Endodermal cell (in vitro differentiated cells): ENCODE data around the gene BST1. TPM values are rescaled to one million over a fixed set of nuclear protein-coding genes. Genes with fewer than 3 reads are reported as not detected.
"Not testable (repeated sequence)": the region's sequence is repeated elsewhere in the genome, so short reads cannot be mapped to it uniquely, and the experiment has no call there.

Experiments used
- DNase-seq: peaks from one replicate; pipeline ENCODE4 v3.0.0-alpha.2; 2017
- H3K27ac ChIP-seq: 2 replicates; pipeline ENCODE4 v1.5.1; 2013; ENCODE audit warnings: mild to moderate bottlenecking, low read depth, low read length, moderate library complexity
- H3K27me3 ChIP-seq: 2 replicates; pipeline ENCODE4 v1.6.1; 2013; ENCODE audit warnings: mild to moderate bottlenecking, low read length, moderate library complexity; ENCODE audit not compliant: insufficient read depth, control insufficient read depth, poor library complexity, severe bottlenecking
- H3K36me3 ChIP-seq: 2 replicates; pipeline ENCODE4 v1.7.0; 2013; ENCODE audit warnings: mild to moderate bottlenecking, low read length, moderate library complexity; ENCODE audit not compliant: control insufficient read depth, insufficient read depth
- H3K4me1 ChIP-seq: one replicate; pipeline ENCODE4 v1.7.0; 2013; ENCODE audit warnings: low read length; ENCODE audit not compliant: control insufficient read depth, insufficient read depth
- H3K4me3 ChIP-seq: 2 replicates; pipeline ENCODE4 v1.5.1; 2013; ENCODE audit warnings: mild to moderate bottlenecking, low read length, moderate library complexity
- H3K9ac ChIP-seq: 2 replicates; pipeline ENCODE4 v1.6.1; 2013; ENCODE audit warnings: mild to moderate bottlenecking, low read length, moderate library complexity; ENCODE audit not compliant: poor library complexity, severe bottlenecking; ENCODE audit errors: extremely low read depth
- H3K9me3 ChIP-seq: 2 replicates; pipeline ENCODE4 v1.6.1; 2013; ENCODE audit warnings: mild to moderate bottlenecking, low read length, moderate library complexity; ENCODE audit not compliant: control insufficient read depth
- H3K27ac Mint-ChIP-seq: 2 replicates; pipeline ENCODE4 v1.8.0; 2020; ENCODE audit warnings: mixed read lengths
- H3K27me3 Mint-ChIP-seq: 2 replicates; pipeline ENCODE4 v1.8.0; 2021; ENCODE audit warnings: mild to moderate bottlenecking, mixed read lengths; ENCODE audit not compliant: insufficient read depth
- H3K36me3 Mint-ChIP-seq: 2 replicates; pipeline ENCODE4 v1.8.0; 2020; ENCODE audit warnings: low read depth, mixed read lengths
- H3K4me1 Mint-ChIP-seq: 2 replicates; pipeline ENCODE4 v1.8.0; 2020; ENCODE audit warnings: mixed read lengths
- H3K4me3 Mint-ChIP-seq: 2 replicates; pipeline ENCODE4 v1.8.0; 2020; ENCODE audit warnings: mild to moderate bottlenecking, moderate library complexity, mixed read lengths
- H3K9me3 Mint-ChIP-seq: 2 replicates; pipeline ENCODE4 v1.8.0; 2020; ENCODE audit warnings: mild to moderate bottlenecking, mixed read lengths
- CTCF ChIP-seq: fragments of 200-600 bp; sonication (generic); conservative IDR thresholded peaks from 2 replicates; pipeline ENCODE4 v1.5.0; 2021; ENCODE audit warnings: antibody characterized with exemption, mild to moderate bottlenecking
- WGBS, 2 experiments: methylation state at CpG; one replicate each; pipeline versions ENCODE4 v1.1.5 to v1.1.7; 2013; ENCODE audit warnings: missing lambda C conversion rate in 2 of 2, mixed read lengths in 1 of 2; ENCODE audit not compliant: insufficient coverage in 1 of 2, insufficient read length in 1 of 2; 5-methylcytosine and 5-hydroxymethylcytosine counted together
- total RNA-seq, 2 donors: library from RNA; stranded (reverse); fragmentation: NEBNext Ultra II Directional in 1 of 2; extraction: Animal tissue kit (Norgen Biotek cat#: 25700) in 1 of 2; gene quantifications; 2 replicates in 1 of 2; 3 replicates in 1 of 2; pipeline ENCODE4 v1.2.1, GENCODE V29; 2021

Gene BST1
- total RNA-seq, 2 donors from 2014 or later, result 0.44 to 0.53 TPM

GRCh38 chr4:15757054-15757453 is 54.2 kb downstream of the BST1 start:
- no peaks in the 10 kb centered on the region for H3K36me3 ChIP-seq
- H3K9ac ChIP-seq, result no peak overlapping the region
- TF ChIP-seq CTCF, result no peak
- Mint-ChIP-seq H3K36me3 (no peaks in the 10 kb centered on the region), H3K9me3 (no peaks in the 10 kb centered on the region), H3K27me3 (no peaks in the 10 kb centered on the region), H3K4me1 (no peaks in the 10 kb centered on the region), H3K27ac (no peak overlapping the region), H3K4me3 (no peak overlapping the region)
- no peak for DNase-seq
- H3K4me1 ChIP-seq, result no peaks in the 10 kb centered on the region
- H3K9me3 ChIP-seq, result no peaks in the 10 kb centered on the region
- H3K27me3 ChIP-seq, result no peaks in the 10 kb centered on the region
- no peak overlapping the region for H3K4me3 ChIP-seq
- H3K27ac ChIP-seq, result no peak overlapping the region
- WGBS, 2 experiments, result 82 to 87% methylated on average over 3 to 4 of the region's 4 CpGs

- no peaks in the 10 kb centered on the region for H3K27me3 ChIP-seq
- H3K9ac ChIP-seq, result no peak overlapping the region
- H3K27ac ChIP-seq, result no peak overlapping the region
- no peaks in the 10 kb centered on the region for H3K27me3 Mint-ChIP-seq
- TF ChIP-seq CTCF, result no peak
- no peaks in the 10 kb centered on the region for H3K9me3 Mint-ChIP-seq
- H3K9me3 ChIP-seq, result no peaks in the 10 kb centered on the region
- no peak overlapping the region for H3K4me3 ChIP-seq
- 90 to 96% methylated on average over 3 to 4 of the region's 4 CpGs for WGBS, 2 experiments
- no peaks in the 10 kb centered on the region for H3K4me1 ChIP-seq
- no peaks in the 10 kb centered on the region for H3K4me1 Mint-ChIP-seq
- no peak overlapping the region for H3K27ac Mint-ChIP-seq
- H3K4me3 Mint-ChIP-seq, result no peak overlapping the region
- no peak for DNase-seq
- no peaks in the 10 kb centered on the region for H3K36me3 ChIP-seq
- H3K36me3 Mint-ChIP-seq, result no peaks in the 10 kb centered on the region
Measured at GRCh38 chr4:15758294-15758693, 55.4 kb downstream of the BST1 start.

- H3K9me3 ChIP-seq, H3K9me3 Mint-ChIP-seq, H3K36me3 ChIP-seq, H3K4me1 Mint-ChIP-seq, H3K9ac ChIP-seq, DNase-seq, H3K27ac Mint-ChIP-seq, H3K27ac ChIP-seq, H3K27me3 Mint-ChIP-seq, H3K4me3 ChIP-seq, H3K36me3 Mint-ChIP-seq, H3K4me3 Mint-ChIP-seq, H3K4me1 ChIP-seq, H3K27me3 ChIP-seq: not testable (repeated sequence)
Measured at GRCh38 chr4:15762460-15762859, 59.6 kb downstream of the BST1 start.

GRCh38 chr4:15765391-15765790 is 62.5 kb downstream of the BST1 start:
- Mint-ChIP-seq H3K9me3 (no peaks in the 10 kb centered on the region), H3K36me3 (no peaks in the 10 kb centered on the region), H3K4me1 (no peaks in the 10 kb centered on the region), H3K27me3 (no peaks in the 10 kb centered on the region), H3K27ac (no peak overlapping the region), H3K4me3 (no peak overlapping the region)
- no peak for DNase-seq
- Histone ChIP-seq H3K27ac (no peak overlapping the region), H3K27me3 (no peaks in the 10 kb centered on the region), H3K9ac (no peak overlapping the region), H3K36me3 (no peaks in the 10 kb centered on the region), H3K9me3 (no peaks in the 10 kb centered on the region), H3K4me3 (no peak overlapping the region), H3K4me1 (no peaks in the 10 kb centered on the region)
- WGBS, 2 experiments, result 79 to 86% methylated on average over 3 to 6 of the region's 6 CpGs
- no peak for TF ChIP-seq CTCF
